CD4-positive, alpha-beta T cell (primary cell): ENCODE results near the gene ZSCAN5B. TPM values are rescaled to one million over a fixed set of nuclear protein-coding genes. Genes with fewer than 3 reads are reported as not detected.
"Not testable (repeated sequence)": the region's sequence is repeated elsewhere in the genome, so short reads cannot be mapped to it uniquely, and the experiment has no call there.

Experiments used
- ATAC-seq: fragments of 200-7000 bp; cut with Tn5 transposase; one replicate; pipeline ENCODE4 v1.10.0; 2022; ENCODE audit warnings: mild to moderate bottlenecking; ENCODE audit not compliant: poor library complexity
- CTCF ChIA-PET: fragments of 350-600 bp; sonication (Branson Sonifier 250); formaldehyde crosslinking; loops from one replicate; lab custom pipeline; 2021; ENCODE audit warnings: antibody characterized with exemption, inconsistent platforms; lab: Charles Lee
- POLR2A ChIA-PET: fragments of 350-600 bp; sonication (Branson Sonifier 250); formaldehyde crosslinking; loops from one replicate; lab custom pipeline; 2021; ENCODE audit warnings: antibody characterized with exemption, inconsistent platforms; lab: Charles Lee
- DNase-seq, 14 experiments: peaks; one replicate each; pipeline ENCODE4 v3.0.0-alpha.2; 2013 to 2020; ENCODE audit warnings: mixed read lengths in 2 of 14
- H3K27ac ChIP-seq, 2 donors: one replicate each; pipeline versions ENCODE4 v1.5.1 to v1.7.0; 2013; ENCODE audit warnings: low read length in 2 of 2, low read depth in 1 of 2, mild to moderate bottlenecking in 1 of 2
- H3K27me3 ChIP-seq, 2 experiments: 1 replicate in 1 of 2; 2 replicates in 1 of 2; pipeline versions ENCODE4 v1.6.1 to v1.7.0; 2013; ENCODE audit warnings: low read length in 2 of 2, control low read depth in 1 of 2, mild to moderate bottlenecking in 1 of 2, moderate library complexity in 1 of 2; ENCODE audit not compliant: insufficient read depth in 2 of 2, control insufficient read depth in 1 of 2
- H3K36me3 ChIP-seq: one replicate; pipeline ENCODE4 v1.6.1; 2013; ENCODE audit warnings: low read length, control low read depth; ENCODE audit not compliant: insufficient read depth
- H3K4me1 ChIP-seq: one replicate; pipeline ENCODE4 v1.6.1; 2013; ENCODE audit warnings: low read length, control low read depth; ENCODE audit not compliant: insufficient read depth
- H3K4me3 ChIP-seq: one replicate; pipeline ENCODE4 v1.5.1; 2013; ENCODE audit warnings: mild to moderate bottlenecking, low read length, moderate library complexity
- H3K9me3 ChIP-seq, 2 experiments: 1 replicate in 1 of 2; 2 replicates in 1 of 2; pipeline versions ENCODE4 v1.6.1 to v1.7.0; 2013; ENCODE audit warnings: low read length in 2 of 2, mild to moderate bottlenecking in 2 of 2, control low read depth in 1 of 2, moderate library complexity in 1 of 2; ENCODE audit not compliant: control insufficient read depth in 1 of 2, insufficient read depth in 1 of 2
- H3K27ac Mint-ChIP-seq: one replicate; pipeline ENCODE4 v1.8.0; 2020; ENCODE audit warnings: mixed read lengths
- H3K27me3 Mint-ChIP-seq: one replicate; pipeline ENCODE4 v1.8.0; 2021; ENCODE audit warnings: mixed read lengths
- H3K36me3 Mint-ChIP-seq: one replicate; pipeline ENCODE4 v1.8.0; 2021; ENCODE audit warnings: low read depth, mixed read lengths
- H3K4me1 Mint-ChIP-seq: one replicate; pipeline ENCODE4 v1.8.0; 2021; ENCODE audit warnings: low read depth, mixed read lengths
- H3K4me3 Mint-ChIP-seq: one replicate; pipeline ENCODE4 v1.8.0; 2020; ENCODE audit warnings: mild to moderate bottlenecking, mixed read lengths
- H3K9me3 Mint-ChIP-seq: one replicate; pipeline ENCODE4 v1.8.0; 2020; ENCODE audit warnings: mixed read lengths
- intact Hi-C, 2 experiments: fragments of 100-400 bp; cut with DNase I in 1 of 2; cut with micrococcal nuclease in 1 of 2; formaldehyde crosslinking; loops; one replicate each; pipeline versions ENCODE4 v1.15.1 to v1.9.0; 2023 to 2025; cut with DNase I, micrococcal nuclease
- total RNA-seq, 174 experiments: library from RNA in 2 of 174; stranded (reverse) in 2 of 174; gene quantifications; one replicate each; pipeline ENCODE4 v1.2.3 and lab custom pipeline; 2021 to 2026
- TF ChIP-seq, protein P1 (sequence below): fragments of 200-600 bp; IDR thresholded peaks from one replicate; pipeline ENCODE4 v1.8.0; 2022; ENCODE audit warnings: antibody characterized with exemption, mild to moderate bottlenecking

Gene ZSCAN5B
- total RNA-seq, 2 experiments from 2014 or later = not detected

DNA sequence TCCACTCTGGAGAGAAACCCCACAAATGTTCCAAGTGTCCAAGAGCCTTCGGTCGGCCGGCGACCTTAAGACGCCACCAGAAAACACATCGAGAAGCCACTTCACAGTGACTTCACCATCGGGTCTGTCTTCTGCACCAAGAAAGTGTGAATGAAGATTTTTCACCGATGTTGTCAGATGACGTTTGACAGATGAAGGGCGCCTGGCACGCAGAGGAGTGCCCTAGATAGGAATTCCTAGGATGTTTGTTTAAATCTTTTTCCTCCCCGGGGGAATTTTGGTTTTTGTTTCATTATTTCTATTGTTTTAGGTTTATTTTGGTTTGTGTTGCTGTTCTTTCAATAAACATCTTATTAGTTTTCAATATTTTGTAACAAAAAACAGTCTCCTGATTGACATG lies 11.5 kb upstream of the ZSCAN5B start:
- no peaks in the 10 kb centered on the region for H3K4me1 Mint-ChIP-seq
- no peaks in the 10 kb centered on the region for H3K36me3 Mint-ChIP-seq
- no peaks in the 10 kb centered on the region for H3K36me3 ChIP-seq
- DNase-seq = no peak
- intact Hi-C loops = no loop called here
- no peak for ATAC-seq
- H3K27me3 Mint-ChIP-seq = peaks cover 19% of the 10 kb centered on the region
- no peak overlapping the region for H3K27ac ChIP-seq
- H3K27ac Mint-ChIP-seq = no peak overlapping the region
- POLR2A ChIA-PET = no interaction called here
- no peaks in the 10 kb centered on the region for H3K27me3 ChIP-seq
- TF ChIP-seq, protein P1, sequence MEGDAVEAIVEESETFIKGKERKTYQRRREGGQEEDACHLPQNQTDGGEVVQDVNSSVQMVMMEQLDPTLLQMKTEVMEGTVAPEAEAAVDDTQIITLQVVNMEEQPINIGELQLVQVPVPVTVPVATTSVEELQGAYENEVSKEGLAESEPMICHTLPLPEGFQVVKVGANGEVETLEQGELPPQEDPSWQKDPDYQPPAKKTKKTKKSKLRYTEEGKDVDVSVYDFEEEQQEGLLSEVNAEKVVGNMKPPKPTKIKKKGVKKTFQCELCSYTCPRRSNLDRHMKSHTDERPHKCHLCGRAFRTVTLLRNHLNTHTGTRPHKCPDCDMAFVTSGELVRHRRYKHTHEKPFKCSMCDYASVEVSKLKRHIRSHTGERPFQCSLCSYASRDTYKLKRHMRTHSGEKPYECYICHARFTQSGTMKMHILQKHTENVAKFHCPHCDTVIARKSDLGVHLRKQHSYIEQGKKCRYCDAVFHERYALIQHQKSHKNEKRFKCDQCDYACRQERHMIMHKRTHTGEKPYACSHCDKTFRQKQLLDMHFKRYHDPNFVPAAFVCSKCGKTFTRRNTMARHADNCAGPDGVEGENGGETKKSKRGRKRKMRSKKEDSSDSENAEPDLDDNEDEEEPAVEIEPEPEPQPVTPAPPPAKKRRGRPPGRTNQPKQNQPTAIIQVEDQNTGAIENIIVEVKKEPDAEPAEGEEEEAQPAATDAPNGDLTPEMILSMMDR = no peak
- no peaks in the 10 kb centered on the region for H3K4me1 ChIP-seq
- no peak overlapping the region for H3K4me3 ChIP-seq
- H3K4me3 Mint-ChIP-seq = no peak overlapping the region
- no peaks in the 10 kb centered on the region for H3K9me3 ChIP-seq
- no peaks in the 10 kb centered on the region for H3K9me3 Mint-ChIP-seq
- CTCF ChIA-PET = no interaction called here

DNA sequence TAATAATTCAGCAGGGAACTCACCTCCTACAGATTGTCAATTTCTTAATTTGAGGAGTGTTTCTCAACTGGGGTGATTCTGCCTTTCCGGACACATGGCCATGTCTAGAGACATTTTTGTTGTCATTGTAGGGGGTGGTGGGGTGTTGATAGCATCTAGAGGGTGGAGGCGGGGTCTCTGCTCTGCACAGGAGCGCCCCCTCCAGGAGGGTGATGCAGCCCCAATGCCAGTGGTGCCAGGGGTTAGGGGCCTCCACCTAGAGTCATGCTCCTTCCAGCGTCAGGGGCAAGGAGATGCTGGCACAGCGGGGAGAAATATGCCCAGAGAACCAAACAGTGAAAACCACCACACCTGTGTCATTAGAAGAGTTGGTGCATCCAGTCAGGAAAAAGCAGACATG lies 10.0 kb upstream of the ZSCAN5B start:
- H3K4me1 ChIP-seq, H3K27me3 ChIP-seq, intact Hi-C loops, H3K9me3 ChIP-seq, H3K27ac ChIP-seq, H3K36me3 ChIP-seq, H3K9me3 Mint-ChIP-seq, POLR2A ChIA-PET, H3K4me3 Mint-ChIP-seq, H3K36me3 Mint-ChIP-seq, CTCF ChIA-PET, H3K27ac Mint-ChIP-seq, H3K4me3 ChIP-seq, DNase-seq, ATAC-seq, H3K4me1 Mint-ChIP-seq: not testable (repeated sequence)
- H3K27me3 Mint-ChIP-seq = peaks cover 13% of the 10 kb centered on the region

DNA sequence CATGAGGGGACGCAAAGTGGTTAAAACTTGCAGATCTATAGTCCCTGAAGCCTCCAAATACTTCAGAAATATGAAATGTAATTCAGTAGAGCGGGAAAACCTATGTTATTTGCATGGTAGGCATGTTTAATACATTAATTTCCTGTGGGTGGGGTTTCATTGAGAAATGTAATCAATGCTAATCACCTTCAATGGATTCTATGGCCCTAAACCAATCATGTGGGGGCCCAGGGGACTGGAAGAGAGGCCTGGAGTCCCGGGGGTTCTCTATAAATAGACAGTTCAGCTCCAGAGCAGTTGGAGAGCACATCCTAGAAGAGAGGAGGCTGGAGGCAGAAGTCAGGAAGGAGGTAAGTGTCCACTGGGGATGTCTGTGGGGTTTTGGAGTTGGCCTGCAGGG lies 4.4 kb upstream of the ZSCAN5B start, which contains the start of gene ZSCAN5C:
TSS of gene ZSCAN5C (plus strand) at position 301 of the 400 bp plus-strand sequence. CDS start 3,641 bp downstream, outside the sequence.
- no peaks in the 10 kb centered on the region for H3K27me3 ChIP-seq
- POLR2A ChIA-PET = no interaction called here
- H3K4me3 ChIP-seq = no peak within 1 kb of the TSS
- H3K36me3 ChIP-seq = no peaks in the 10 kb centered on the region
- ATAC-seq (no peak), DNase-seq (no peak)
- Mint-ChIP-seq H3K36me3 (no peaks in the 10 kb centered on the region), H3K4me1 (no peaks in the 10 kb centered on the region), H3K27ac (no peak within 1 kb of the TSS), H3K27me3 (no peaks in the 10 kb centered on the region), H3K9me3 (no peaks in the 10 kb centered on the region), H3K4me3 (no peak within 1 kb of the TSS)
- TF ChIP-seq, protein P1 = no peak
- no peak within 1 kb of the TSS for H3K27ac ChIP-seq
- CTCF ChIA-PET = no interaction called here
- no peaks in the 10 kb centered on the region for H3K9me3 ChIP-seq
- no peaks in the 10 kb centered on the region for H3K4me1 ChIP-seq
- intact Hi-C loops = no loop called here

DNA sequence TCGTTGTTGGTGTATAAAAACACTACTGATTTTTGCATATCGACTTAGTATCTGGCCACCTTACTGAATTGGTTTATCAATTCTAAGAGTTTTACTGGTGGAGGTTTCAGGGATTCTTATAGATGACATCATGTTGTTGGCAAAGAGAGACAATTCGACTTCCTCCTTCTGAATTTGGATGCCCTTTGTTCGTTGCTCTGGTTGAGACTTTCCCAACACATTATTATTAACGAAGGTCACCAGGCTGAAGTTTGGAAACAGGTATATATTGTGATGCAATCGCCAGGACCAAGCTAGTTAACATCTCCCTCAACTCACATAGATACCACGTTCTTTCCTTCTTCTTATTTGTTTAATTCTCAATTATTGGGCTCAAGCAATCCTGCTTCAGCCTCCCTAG lies 2.1 kb upstream of the ZSCAN5B start:
- DNase-seq (no peak), ATAC-seq (no peak)
- intact Hi-C loops = no loop called here
- Histone ChIP-seq H3K36me3 (no peaks in the 10 kb centered on the region), H3K27me3 (no peaks in the 10 kb centered on the region), H3K4me1 (no peaks in the 10 kb centered on the region), H3K27ac (no peak overlapping the region), H3K4me3 (no peak overlapping the region), H3K9me3 (no peaks in the 10 kb centered on the region)
- no peaks in the 10 kb centered on the region for H3K27me3 Mint-ChIP-seq
- H3K36me3 Mint-ChIP-seq = no peaks in the 10 kb centered on the region
- no peaks in the 10 kb centered on the region for H3K4me1 Mint-ChIP-seq
- POLR2A ChIA-PET = no interaction called here
- no peak overlapping the region for H3K4me3 Mint-ChIP-seq
- CTCF ChIA-PET = no interaction called here
- TF ChIP-seq, protein P1 = no peak
- no peaks in the 10 kb centered on the region for H3K9me3 Mint-ChIP-seq
- H3K27ac Mint-ChIP-seq = no peak overlapping the region
